ENCODE measurements around the gene ADAM12.

- no peak for TF ChIP-seq CTCF (IDR thresholded peaks at IDR 0.05; ENCODE audit: low read depth, low read length)
- no peak for TF ChIP-seq EZH2phosphoT487 (IDR thresholded peaks at IDR 0.05; ENCODE audit: low read depth)
These were observed 314.7 kb downstream of the ADAM12 start for GRCh38 chr10:126073606-126074005.

Data from OCI-LY3 (cell line).